Cardiac ventricle fibroblast (primary cell): ENCODE measurements around the gene UCK2. TPM values are rescaled to one million over a fixed set of nuclear protein-coding genes. Genes with fewer than 3 reads are reported as not detected.

Experiments
- total RNA-seq: library from RNA; depleted of rRNA; stranded (reverse); fragments of >200 nt; gene quantifications from 2 replicates; pipeline ENCODE4 v1.2.3, GENCODE V29; 2015

The UCK2 gene
- 23.3 and 24.5 TPM in 2 replicates for total RNA-seq

DNA sequence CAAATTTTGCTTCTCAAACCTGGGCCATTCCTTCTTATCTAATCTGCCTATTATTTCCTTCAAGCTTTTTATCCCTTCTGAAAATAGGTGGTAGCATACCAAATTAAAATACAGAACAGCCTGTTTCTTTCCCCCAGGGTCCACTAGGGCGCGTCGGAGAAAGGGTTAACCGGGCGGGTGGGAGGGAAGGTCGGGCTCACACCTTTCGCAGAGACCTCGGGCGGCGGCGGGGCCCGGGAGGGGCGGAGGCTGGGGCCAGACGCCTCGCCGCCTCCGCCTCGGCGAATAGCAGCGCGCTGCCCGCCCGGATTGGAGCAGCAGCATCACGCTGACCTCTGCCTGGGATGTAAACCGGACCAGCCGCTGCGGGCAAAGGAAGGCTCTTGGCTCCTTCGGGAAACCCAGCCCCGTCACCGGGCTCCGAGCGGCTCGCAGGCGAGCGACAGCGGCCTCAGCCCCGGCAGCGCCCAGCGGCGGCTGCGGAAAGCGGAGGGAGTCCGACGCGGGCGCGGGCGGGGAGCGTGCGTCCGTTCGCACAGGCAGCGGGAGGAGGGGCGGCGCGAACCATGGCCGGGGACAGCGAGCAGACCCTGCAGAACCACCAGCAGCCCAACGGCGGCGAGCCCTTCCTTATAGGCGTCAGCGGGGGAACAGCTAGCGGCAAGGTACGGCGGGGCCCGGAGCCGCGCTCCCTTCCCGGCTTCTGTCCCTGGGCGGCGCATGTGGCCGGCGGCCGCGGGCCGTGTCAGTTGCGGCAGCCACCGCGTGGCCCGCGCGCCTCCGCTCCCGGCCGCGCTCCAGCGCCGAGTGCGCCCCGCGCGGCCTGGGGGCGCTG, at the start of gene UCK2:
UCK2 (plus strand) TSS at position 347 of the 835 bp plus-strand sequence; CDS start at position 567, 220 bp downstream.

Other genes with a start within 250 kb of the UCK2 start
- 258 and 303 TPM in 2 replicates for gene MGST3, start 196.4 kb upstream of the UCK2 start, total RNA-seq
- 86.3 and 94.0 TPM in 2 replicates for gene ALDH9A1, start 129.1 kb upstream of the UCK2 start, total RNA-seq
- gene TMCO1, start 58.7 kb upstream of the UCK2 start, total RNA-seq = 57.1 and 67.6 TPM in 2 replicates